Measurements from ENCODE around the gene NUCKS1.
A peak's percentile ranks its signal among the peaks of the same experiment; 100 is the strongest.

NUCKS1 gene, protein sequence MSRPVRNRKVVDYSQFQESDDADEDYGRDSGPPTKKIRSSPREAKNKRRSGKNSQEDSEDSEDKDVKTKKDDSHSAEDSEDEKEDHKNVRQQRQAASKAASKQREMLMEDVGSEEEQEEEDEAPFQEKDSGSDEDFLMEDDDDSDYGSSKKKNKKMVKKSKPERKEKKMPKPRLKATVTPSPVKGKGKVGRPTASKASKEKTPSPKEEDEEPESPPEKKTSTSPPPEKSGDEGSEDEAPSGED

DNA sequence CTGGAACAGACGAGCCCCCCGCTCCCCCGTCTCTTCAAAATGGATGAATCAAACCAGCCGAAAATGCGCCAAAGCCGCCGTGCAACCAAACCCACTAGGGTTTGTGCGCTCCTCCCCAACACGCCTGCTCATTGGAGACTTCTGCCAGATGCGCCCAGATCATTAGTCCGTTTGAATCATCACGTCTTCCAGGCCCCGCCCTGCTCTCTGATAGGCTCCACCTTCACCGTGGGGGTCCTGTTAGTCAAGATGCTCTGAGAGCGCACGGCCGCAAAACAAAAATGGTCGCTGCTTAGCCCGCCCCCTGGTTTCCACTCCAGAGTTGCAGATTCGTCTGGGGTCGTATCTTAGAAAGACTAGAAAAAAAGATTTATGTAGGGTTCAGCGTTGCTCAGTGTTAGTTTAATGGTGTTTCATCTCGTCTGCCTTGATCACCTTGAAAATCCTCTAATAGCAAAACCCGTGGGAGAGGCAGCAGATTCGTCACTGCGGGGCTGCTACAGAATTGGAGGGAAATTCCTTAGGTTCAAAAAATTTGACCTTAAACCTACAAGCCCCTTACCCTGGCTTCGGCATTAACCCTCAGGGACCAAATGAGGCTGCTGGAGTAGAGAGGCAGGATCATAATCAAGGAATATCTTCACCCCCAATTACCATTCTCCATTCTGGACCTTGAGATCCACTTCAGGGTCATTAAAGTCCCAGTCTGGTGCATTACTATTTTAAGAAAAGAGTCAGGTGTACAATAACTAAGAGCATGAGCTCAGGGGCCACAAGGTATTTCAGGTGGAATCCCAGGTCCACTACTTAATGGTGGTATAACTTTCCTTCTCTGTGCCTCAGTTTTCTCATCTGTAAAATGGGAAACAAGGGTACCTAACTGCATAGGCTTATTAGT is at the start of gene NUCKS1:
Gene NUCKS1 (minus strand): TSS at position 45 of the 898 bp plus-strand sequence. CDS start 209 bp downstream, outside the sequence.
- DNase-seq = peak; percentile 99

DNA sequence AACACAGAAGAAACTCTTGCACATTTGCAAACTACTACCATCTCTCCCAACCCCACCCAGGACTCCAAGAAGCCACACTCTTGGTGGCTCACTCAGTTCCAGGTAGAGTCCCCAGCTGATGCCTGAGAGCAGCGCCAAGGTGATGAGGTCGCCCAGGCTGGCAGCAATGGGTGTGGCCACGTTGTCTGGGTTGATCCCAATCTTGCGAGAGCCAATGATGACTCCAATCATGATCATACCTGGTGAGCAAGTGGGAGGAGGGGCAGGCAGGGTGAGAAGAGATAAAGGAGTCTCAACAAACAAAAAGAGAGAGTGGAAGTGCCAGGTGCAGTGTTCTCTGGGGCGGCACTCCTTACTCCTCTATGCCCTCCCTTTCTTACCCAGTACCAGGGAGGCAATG is 48.6 kb upstream of the NUCKS1 start:
- DNase-seq = no peak

DNA sequence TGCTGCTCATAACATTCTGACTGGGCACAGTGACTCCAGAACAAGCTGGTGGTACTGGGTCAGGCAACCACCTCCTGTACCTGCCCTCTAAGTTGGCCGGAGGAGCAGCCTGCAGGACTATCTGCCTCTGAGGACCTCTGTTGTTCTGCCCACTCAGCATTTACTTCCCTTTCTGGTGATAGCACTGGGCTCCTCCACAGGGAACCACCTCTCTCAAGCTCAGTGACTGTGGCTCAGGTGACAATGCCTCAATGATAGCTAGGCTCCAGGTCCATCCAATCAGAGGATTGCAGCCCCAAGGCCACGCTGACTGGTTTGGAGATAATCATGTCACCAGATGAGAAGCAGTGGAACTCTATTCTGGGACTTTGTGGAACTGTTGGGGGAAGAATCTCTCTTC is 47.2 kb upstream of the NUCKS1 start:
- DNase-seq = no peak

DNA sequence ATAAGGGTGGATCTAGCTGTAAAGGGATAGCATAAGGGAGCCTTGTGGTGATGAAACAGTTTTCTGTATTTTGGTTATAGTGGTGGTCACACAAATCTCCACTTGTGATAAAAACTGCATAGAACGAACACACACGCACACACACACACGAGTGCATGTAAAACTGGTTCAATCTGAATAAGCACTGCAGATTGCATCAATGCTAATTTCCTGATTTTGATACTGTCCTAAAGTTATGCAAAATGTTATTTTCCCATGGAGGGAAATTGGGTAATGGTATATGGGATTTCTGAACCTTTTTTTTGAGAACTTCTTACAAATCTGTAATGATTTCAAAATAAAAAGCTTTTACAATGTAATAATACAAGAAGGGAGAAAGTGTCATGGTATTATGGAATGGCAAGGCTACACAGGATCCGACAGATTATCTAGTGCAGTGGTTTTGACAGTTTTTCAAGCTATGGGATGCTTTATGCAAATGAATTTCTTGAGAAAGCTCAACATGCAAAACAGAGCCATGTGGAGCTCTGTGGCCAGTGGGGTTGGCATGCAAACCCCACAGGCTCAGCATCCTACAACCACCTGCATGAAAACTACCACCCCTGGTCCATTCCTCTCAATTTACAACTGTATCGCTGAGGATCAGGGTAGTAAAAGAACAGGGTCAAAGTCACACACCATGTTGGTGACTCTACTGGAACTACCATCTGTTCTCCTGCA is 44.2 kb upstream of the NUCKS1 start:
- no peak for DNase-seq

DNA sequence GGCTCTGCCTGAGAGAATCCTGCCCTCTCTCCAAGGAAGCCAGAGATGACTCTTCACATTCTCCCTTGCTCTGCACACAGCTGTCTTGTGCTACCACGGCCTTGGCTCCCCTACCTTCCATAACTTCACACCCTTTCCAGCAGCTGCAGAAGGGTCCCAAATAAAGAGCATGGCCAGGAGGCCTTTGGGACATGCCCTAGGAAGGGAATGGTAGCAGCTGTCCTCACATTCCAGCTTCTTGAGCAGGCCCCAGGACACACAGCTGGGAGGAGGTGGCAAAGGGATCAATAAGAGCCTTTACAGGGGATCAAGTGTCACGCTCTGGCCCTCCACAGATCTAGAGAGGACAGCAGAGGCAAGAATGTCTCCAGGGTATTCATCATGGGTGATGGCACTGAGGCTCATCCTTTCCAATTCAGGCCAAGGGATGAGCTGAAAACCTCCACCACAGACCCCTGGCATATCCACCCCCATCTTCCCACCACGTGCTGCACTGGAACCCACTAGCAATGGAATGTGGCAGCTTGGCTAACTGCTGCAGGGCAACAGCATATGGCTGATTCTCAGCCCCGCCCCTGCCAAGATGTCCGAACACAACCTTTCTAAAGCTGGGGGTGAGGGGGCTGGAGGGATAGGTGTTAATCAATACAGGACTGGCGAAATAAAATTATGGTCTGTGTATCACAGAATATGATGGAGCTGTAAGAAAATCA is 43.1 kb upstream of the NUCKS1 start:
- no peak for DNase-seq

DNA sequence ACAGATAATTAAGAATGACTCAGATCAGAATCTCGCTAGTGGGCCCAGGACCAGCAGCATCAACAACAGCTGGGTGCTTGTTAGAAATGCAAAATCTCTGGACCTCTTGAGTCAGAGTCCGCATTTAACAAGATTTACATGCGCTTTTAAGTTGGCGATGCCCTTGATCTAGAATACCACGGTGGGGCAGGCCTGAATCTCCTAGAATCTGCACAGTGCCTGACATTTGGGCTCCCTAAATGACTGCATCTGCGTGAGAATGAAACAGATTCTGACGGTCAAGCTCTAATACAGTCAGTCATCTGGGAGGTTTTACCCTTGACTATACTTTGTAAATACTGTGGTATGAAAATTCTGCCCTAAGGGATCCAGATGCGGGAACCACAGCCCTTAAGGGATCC is 42.5 kb upstream of the NUCKS1 start:
- DNase-seq = no peak

DNA sequence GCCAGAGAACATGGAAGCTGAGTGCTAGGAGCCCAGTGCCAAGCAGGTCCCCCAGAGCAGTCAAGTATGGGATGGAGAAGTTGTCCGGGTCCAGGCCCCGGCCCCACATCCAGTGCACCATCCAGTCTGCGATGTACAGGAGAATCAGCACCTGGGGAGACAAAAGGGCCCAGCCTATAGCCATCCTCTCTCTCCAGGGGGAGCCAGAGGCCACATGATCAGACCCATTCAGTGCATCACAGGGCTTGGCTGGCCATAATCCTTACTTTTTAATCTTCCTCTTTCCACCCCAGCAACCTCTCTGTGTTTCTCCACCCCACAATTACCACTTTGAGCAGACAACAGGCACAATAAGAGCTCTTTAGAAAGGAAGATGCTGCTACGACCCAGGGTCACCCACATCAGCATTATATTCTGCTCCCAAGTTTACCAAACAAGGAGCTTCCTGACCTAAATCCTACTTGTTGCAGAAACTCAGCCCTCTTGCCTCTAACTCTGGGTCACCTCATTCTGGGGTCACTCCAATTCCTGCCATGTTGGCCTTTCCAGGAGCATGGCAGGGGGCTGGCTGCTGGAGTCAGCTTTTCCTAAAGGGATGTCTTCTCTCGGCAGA is 41.7 kb upstream of the NUCKS1 start:
- peak; percentile 70 for DNase-seq

DNA sequence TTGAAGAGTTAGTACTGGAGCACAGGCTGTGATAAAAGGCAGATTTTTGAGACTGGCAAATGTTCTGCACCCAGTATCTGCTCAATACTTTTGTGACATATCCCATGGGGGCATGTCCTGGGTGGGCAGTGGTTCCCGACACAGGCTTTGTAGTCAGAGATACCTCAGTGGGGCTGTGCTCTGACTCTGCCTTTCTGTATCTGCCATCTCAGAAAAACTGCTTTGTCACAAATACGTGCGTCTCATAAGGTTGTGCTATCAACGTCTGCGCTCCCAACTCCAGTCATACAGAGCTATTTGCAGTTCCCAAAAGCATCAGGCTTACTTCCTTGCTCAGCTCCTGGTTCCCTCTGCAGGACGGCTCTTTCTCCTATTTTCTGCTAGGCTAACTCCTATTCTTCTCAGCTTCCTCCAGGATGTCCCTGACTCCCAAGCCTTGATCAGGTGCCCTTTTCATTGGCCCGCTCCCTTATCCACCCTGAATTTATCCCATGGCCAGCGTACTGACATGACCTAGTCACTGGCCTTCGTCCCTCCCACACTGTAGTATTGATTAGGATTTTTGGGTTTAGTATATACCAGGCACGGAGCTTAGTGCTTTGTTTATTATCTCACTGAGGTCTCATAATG is 37.4 kb upstream of the NUCKS1 start:
- DNase-seq = no peak

DNA sequence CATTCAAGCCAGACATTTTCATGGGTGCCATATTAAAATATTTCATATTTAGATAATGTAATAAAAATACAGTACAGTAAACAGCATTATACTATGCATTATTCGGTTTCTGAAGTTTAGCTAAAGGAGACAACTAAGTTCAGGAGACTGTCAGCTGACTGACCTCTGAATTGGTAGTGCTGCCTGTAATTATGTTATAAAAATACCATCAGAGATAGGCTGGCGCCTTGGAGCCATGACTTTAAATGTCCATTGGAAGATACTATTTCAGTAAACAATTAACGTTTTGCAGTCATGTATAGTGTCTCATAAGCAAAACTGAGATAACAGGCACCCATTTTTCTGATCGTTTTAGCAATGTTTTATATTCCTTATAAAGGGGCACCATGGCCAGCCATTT is 36.6 kb upstream of the NUCKS1 start:
- DNase-seq = no peak

DNA sequence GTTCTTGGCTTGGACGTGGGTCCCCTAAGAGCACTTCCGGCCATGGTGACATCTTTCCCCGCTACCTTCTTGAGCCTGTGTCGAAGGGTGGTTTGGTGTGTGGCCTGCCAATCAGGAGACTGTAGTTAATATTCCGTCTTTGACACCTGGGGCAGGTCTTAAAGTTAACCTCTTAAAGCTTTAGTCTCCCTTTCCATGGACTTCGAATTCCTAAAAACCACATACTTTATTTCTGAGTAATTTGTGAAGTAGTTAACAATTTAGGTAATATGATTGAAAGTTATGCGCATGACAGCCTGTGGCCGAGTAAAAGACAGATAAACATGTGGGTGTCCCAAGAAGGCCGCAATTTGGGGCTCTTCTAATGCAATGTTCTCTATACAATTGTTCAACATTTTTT is 35.5 kb upstream of the NUCKS1 start:
- DNase-seq = no peak

DNA sequence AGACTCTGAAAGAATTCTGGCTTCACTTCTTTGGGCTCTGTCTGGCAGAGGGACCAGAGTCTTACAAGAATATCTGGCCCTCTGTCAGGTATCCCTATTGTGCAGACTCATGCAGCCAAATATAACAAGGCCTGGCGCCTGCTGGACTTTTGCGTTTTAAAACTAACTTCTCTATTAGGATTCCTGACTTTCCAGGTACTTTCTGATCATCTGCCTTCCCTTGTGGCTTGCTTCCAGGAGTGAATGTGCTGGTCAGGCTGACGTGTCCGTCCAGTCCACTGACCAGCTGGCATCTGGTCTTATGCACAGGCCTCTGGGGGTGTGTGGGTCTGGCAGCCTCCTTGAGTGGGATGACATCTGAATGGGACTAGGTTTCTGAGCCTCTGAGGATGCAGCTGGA is 33.9 kb upstream of the NUCKS1 start:
- no peak for DNase-seq

DNA sequence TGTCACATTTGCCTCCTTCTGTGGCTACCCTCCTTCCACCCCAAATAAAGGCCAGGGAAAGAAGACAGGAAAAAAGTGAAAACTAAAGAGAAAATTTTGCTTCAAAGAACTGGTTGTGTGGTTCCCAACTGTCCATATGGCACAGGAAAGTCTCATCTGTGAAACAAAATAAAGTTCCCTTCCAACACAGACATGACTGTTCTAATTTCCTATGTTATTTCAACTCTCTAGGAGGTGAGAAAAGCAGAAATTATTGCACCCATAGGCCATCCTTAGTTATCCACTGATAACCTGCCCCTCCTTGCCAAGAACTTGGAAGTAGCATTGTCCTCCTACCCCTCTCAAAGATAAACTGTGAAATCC is 33.4 kb upstream of the NUCKS1 start:
- no peak for DNase-seq

DNA sequence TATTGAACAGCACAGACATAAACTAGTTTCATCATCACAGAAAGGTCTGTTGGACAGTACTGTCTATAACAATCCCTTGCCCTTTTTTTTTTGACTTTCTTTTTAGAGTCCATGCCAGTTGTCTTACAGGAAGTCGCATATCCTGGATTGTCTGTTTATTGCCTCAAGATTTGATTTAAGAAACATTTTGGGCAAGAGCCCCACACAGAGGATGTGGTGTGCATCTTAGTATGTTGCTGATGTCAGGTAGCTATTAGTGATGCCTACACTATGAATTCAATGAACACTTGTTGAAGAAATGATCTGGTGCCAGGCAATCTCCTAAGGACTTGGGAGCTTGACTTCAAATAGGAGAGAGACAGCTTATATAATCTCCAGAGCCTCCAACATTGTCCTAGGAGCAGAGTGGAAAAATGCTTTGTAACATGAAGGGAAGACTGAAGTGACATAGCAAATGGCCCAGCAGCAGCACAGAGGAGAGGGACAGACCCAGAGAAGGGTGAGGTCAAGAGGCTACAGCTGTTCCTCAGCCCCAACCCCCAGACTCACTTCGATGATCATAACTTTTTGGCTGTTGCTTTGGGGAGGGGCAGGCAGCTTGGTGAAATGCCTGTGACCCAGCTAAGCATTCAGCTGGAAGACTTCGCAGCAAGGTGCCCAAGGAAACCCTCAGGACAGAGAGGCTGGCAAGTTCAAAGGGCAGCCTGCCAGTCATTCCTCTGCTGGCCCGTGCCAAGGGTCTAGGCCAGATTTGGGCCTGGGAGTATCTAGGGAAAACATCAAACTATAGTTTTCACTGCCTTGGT is 32.8 kb upstream of the NUCKS1 start:
- DNase-seq = peak; percentile 30

DNA sequence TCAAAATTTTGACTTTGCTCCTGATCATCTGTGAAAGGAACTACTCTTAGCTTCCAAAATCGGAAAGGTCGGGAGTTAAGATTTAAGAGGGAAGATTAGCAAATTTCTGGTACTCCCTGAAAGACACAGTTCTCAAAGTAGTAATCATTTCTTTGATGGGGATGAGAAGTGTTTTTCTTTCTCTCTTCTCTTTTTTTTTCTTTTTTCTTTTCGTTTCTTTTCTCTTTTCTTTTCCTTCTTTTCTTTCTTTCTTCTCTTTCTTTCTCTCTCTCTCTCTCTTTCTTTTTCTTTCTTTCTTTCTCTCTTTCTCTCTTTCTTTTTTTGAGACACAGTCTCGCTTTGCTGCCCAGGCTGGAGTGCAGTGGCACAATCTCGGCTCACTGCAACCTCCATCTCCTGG is 30.4 kb upstream of the NUCKS1 start:
- no peak for DNase-seq

DNA sequence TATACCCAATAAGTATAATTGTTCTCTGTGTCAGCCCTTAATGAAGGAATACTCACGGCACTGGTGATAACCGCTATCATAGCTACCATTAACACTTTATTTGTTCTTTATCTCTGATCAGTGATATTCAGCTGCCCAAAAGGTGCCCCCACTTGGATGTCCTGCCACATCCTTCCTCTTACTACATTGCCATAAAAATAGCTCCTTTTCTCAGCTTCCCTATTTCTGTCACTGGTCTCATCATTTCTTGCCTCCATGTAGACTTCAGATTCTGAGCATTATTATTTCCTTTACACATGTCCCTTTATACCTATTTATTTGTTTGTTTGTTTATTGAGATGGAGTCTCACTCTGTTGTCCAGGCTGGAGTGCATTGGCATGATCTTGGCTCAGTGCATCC is 28.0 kb upstream of the NUCKS1 start:
- no peak for DNase-seq

DNA sequence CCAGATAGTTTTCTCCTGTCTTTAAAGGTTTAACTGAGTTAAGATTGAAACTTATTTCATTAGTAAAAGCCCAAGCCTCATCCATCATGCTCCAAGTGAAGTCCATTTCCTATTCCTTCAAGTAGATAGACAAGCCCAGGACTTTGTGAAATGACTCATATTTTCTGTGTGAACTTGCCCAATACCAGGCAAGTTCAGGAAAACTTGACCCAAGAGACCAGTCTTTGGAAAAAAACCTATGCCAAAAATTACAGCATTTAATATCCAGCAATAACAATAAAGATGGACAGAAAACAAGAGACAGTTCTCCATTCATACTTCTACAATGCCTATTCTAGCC is 25.7 kb upstream of the NUCKS1 start:
- DNase-seq = no peak

DNA sequence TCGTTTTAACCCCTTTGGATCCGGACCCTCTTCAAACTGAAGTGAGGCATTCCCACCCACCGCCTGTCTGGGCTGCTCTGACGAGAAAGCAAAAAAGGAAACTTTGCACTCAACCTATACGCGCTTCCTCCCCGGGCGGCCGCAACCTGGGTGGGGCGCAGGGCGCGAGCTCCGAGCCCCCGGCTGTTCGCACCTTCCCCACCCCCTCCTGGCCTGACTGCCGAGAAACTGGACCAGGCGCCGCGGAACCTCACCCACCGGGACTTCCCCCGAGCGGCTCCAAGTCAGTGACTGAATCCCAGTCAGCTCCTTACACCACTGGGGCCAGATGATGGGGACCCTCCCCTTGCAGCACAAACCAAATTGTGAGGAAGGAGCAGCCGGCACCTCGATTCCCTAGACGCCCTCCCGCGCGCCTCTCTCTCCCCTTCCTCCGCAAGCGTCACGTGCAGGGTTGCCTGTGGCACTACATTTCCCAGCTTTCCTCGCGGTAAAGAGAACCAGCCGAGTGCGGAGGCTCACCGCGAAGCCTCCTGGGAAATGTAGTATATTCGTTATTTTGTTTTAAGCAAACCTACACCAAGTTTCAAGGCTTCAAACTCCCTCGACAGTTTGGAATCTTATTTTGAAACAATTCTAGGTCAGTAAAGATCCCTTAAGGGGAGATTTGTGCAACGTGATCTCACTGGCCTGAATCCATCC is 25.2 kb upstream of the NUCKS1 start, which contains the start of gene RAB29:
Gene RAB29 (minus strand): TSS at position 468 of the 702 bp plus-strand sequence. CDS start 526 bp downstream, outside the sequence.
- peak; percentile 92 for DNase-seq

DNA sequence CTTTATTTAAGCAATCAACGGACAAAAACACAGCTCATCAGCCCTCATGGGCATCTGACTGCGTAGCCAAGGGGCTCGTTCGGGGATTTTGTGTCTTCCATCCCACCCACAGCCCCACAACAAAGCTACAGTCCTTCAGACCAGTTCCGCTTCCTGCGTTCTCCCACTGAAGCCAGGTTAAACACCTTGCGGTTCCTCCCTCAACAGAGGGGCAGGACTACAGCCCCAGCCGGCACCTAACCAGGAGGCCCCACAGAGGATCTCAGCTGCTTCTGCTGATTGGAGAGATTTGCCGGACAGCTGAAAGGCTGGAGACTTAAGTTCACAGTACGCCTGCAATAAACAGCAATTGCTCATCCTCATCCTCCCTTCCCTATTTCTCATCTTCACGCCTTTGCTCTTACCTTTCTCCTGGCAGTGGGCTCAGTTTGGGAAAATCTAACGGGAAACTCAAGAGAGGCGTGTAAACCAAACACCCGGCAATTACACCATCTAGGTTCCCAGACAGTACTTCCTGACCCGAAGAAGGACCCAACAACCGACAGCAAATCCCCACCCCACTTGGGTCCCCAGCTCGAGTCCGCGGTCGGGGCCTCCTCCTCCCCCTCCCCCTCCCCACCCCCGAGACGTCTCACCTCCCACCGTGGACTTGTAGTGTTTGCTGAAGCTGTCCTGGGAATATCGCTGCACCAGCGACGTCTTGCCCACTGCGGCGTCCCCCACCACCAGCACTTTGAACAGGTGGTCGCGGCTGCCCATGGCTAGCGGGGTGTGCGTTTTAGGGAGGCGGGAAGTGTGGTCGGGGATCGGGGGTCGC is 24.4 kb upstream of the NUCKS1 start:
- DNase-seq = peak; percentile 70

DNA sequence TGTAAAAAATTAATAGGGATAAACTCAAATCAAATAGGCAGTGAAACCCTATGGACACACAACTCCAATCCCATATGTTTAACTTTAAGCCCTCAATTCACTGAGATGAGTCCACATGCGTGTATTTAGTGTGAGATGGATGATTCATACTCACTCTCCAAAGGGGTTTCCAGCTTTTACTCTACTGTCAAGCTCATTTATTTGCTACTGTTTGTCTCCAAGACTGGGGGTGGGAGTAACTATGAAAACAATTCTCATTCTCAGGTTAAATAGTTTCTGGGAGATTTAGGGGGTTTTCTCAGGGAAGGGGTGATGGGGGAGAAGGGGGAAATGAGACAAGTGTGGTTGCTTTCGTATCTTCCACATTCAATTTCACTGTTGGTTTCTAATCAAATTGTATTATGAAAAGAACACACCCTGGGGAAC is 22.6 kb upstream of the NUCKS1 start:
- DNase-seq = peak; percentile 42

DNA sequence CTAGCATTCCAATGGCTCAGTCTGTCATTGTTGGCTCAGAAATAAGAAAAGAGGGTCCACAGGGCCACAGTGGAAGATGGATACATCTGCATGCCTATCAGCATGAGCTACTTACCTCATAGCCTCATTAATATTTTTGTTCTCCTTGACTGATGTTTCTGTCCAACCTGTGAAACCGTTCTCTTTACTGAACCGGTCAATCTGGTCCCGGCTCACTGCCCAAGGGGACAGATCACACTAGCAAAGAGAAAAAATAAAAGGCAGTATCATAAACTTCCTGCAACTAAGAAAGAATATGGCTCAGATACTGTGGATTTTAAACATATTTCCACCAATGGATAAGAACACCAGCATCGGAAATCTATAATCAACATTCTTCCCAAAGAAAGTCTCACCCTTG is 20.6 kb upstream of the NUCKS1 start:
- DNase-seq = no peak
